HepG2 (cell line): ENCODE data around the gene RASIP1. TPM values are rescaled to one million over a fixed set of nuclear protein-coding genes. Genes with fewer than 3 reads are reported as not detected.

Source experiments
- ATAC-seq: fragments of 200-7000 bp; cut with Tn5 transposase; 3 replicates; pipeline ENCODE4 v1.9.1; 2020; ENCODE audit warnings: mild to moderate bottlenecking, moderate library complexity
- BruUV-seq: library from RNA; stranded (reverse); fragments of 400-500 nt; replicated peaks from 2 replicates; lab custom pipeline; 2021; lab: Mats Ljungman, UMichigan
- CTCF ChIA-PET: fragments of 300-600 bp; formaldehyde crosslinking; extraction: SDS; loops from one replicate; lab custom pipeline; 2021; ENCODE audit warnings: low total read pairs, inconsistent platforms, low intra/inter-chr PET ratio; lab: Yijun Ruan, JAX
- POLR2A ChIA-PET: fragments of 350-600 bp; sonication (Branson Sonifier 250); formaldehyde crosslinking; loops from one replicate; lab custom pipeline; 2020; ENCODE audit warnings: antibody characterized with exemption, inconsistent platforms; lab: Yijun Ruan, JAX
- DNase-seq: peaks from one replicate; pipeline ENCODE4 v3.0.0-alpha.2; 2015; ENCODE audit warnings: low spot score
- FAIRE-seq: peaks from 3 replicates; lab custom pipeline; 2011; peaks lifted over from hg19 to GRCh38; lab: Jason Lieb, UNC
- H2AFZ ChIP-seq: one replicate; pipeline ENCODE4 v1.6.1; 2011; ENCODE audit warnings: low read length, inconsistent platforms
- H3K27ac ChIP-seq: fragments of 300-600 bp; 3 replicates; pipeline ENCODE4 v1.8.0; 2011; ENCODE audit warnings: mixed run types, mild to moderate bottlenecking, mixed read lengths, low read length, inconsistent platforms; ENCODE audit not compliant: insufficient read depth; ENCODE audit errors: extremely low read length
- H3K27me3 ChIP-seq, 2 experiments: fragments of 200-600 bp in 1 of 2; 2 replicates in 1 of 2; 3 replicates in 1 of 2; pipeline versions ENCODE4 v1.6.0 to v1.8.0; 2011; ENCODE audit warnings: low read length in 2 of 2, mild to moderate bottlenecking in 2 of 2, moderate library complexity in 2 of 2, inconsistent platforms in 1 of 2; ENCODE audit not compliant: insufficient read depth in 2 of 2, control insufficient read depth in 1 of 2
- H3K36me3 ChIP-seq, 2 experiments: fragments of 200-600 bp in 1 of 2; replicated peaks in 1 of 2; 2 replicates in 1 of 2; 3 replicates in 1 of 2; pipeline versions ENCODE4 v1.5.1 to v1.8.0; 2011; ENCODE audit warnings: low read length in 2 of 2, inconsistent platforms in 1 of 2; ENCODE audit not compliant: insufficient read depth in 2 of 2, control insufficient read depth in 1 of 2
- H3K4me1 ChIP-seq: 2 replicates; pipeline ENCODE4 v1.5.1; 2012; ENCODE audit warnings: low read length, inconsistent platforms; ENCODE audit not compliant: insufficient read depth
- H3K4me2 ChIP-seq: 2 replicates; pipeline ENCODE4 v1.6.0; 2011; ENCODE audit warnings: low read depth, low read length, inconsistent platforms
- H3K4me3 ChIP-seq, 3 experiments: fragments of 200-600 bp in 1 of 3; sonication (generic), shearing (Covaris generic) in 1 of 3; replicated peaks in 1 of 3; 2 replicates each; pipeline ENCODE4 v1.5.1; 2011 to 2016; ENCODE audit warnings: low read length in 3 of 3, inconsistent platforms in 2 of 3, low read depth in 2 of 3, mild to moderate bottlenecking in 2 of 3, control low read depth in 1 of 3, mixed read lengths in 1 of 3; ENCODE audit not compliant: insufficient read depth in 1 of 3
- H3K79me2 ChIP-seq: one replicate; pipeline ENCODE4 v1.6.1; 2011; ENCODE audit warnings: low read length, inconsistent platforms; ENCODE audit not compliant: insufficient read depth
- H3K9ac ChIP-seq: 2 replicates; pipeline ENCODE4 v1.6.0; 2011; ENCODE audit warnings: mild to moderate bottlenecking, low read depth, low read length, inconsistent platforms; ENCODE audit not compliant: insufficient read depth
- H3K9me3 ChIP-seq: 2 replicates; pipeline ENCODE4 v1.5.1; 2012; ENCODE audit warnings: mild to moderate bottlenecking, low read length
- H4K20me1 ChIP-seq: 2 replicates; pipeline ENCODE4 v1.6.0; 2011; ENCODE audit warnings: inconsistent platforms, mild to moderate bottlenecking, low read length, moderate library complexity; ENCODE audit not compliant: insufficient read depth
- BHLHE40 ChIP-seq: IDR thresholded peaks from 2 replicates; pipeline ENCODE4 v1.6.1; 2011; ENCODE audit warnings: low read length, improper control_type of control experiment
- CEBPB ChIP-seq: IDR thresholded peaks from 2 replicates; pipeline ENCODE4 v1.6.1; 2011; ENCODE audit warnings: low read depth, low read length, improper control_type of control experiment, borderline replicate concordance
- IRF9 ChIP-seq: sonication (generic); formaldehyde crosslinking; IDR thresholded peaks from 2 replicates; pipeline ENCODE4 v1.8.0; 2022; ENCODE audit warnings: missing genetic modification reagents, mild to moderate bottlenecking, borderline replicate concordance
- SMARCE1 ChIP-seq: fragments of 450-650 bp; IDR thresholded peaks from 2 replicates; pipeline ENCODE4 v1.6.1; 2017; ENCODE audit warnings: borderline replicate concordance
- ZBTB37 ChIP-seq: sonication (generic); formaldehyde crosslinking; IDR thresholded peaks from 2 replicates; pipeline ENCODE4 v1.4.0; 2020; ENCODE audit warnings: mild to moderate bottlenecking, missing genetic modification reagents
- ZNF501 ChIP-seq: sonication (generic); formaldehyde crosslinking; IDR thresholded peaks from 2 replicates; pipeline ENCODE4 v1.5.1; 2020; ENCODE audit warnings: mild to moderate bottlenecking, moderate library complexity, missing genetic modification reagents
- ZNF749 ChIP-seq: sonication (generic); formaldehyde crosslinking; IDR thresholded peaks from 2 replicates; pipeline ENCODE4 v1.8.0; 2022; ENCODE audit warnings: mild to moderate bottlenecking, missing genetic modification reagents, moderate library complexity, borderline replicate concordance
- WGBS: methylation state at CpG from one replicate; pipeline ENCODE4 v1.1.6; 2017; ENCODE audit warnings: low lambda C conversion rate; 5-methylcytosine and 5-hydroxymethylcytosine counted together
- in situ Hi-C: cut with HindIII; loops from 2 replicates; pipeline ENCODE4 v1.10.0; 2017; ENCODE audit warnings: low pct_unique_long_range_greater_than_20kb; ENCODE audit not compliant: extremely low pct_ligation_motif_present
- intact Hi-C: fragments of 100-400 bp; cut with micrococcal nuclease; formaldehyde crosslinking; loops from one replicate; pipeline ENCODE4 v1.10.0; 2022; ENCODE audit not compliant: unreplicated experiment
- polyA plus RNA-seq, 8 experiments: library from polyadenylated mRNA; depleted of rRNA in 3 of 8; stranded (reverse) in 7 of 8; unstranded in 1 of 8; fragments of >200 nt; fragmentation: Illumina TruSeq in 4 of 8; extraction: Trizol in 4 of 8; gene quantifications; 2 replicates each; pipeline versions ENCODE4 v1.2.1 to v1.2.3, GENCODE V29; 2011 to 2016; ENCODE audit warnings: low read depth in 4 of 8, missing spikeins in 1 of 8, mixed read lengths in 1 of 8; ENCODE audit not compliant: insufficient read depth in 1 of 8
- total RNA-seq, 5 experiments: library from RNA; depleted of rRNA; stranded (reverse); fragments of >200 nt; fragmentation: Illumina TruSeq; extraction: Trizol; gene quantifications; 2 replicates each; pipeline ENCODE4 v1.2.3, GENCODE V29; 2016; ENCODE audit warnings: low read depth in 1 of 5
- TF ChIP-seq, protein P1 (sequence below): sonication (generic); formaldehyde crosslinking; IDR thresholded peaks from 2 replicates; pipeline ENCODE4 v1.4.0; 2020; ENCODE audit warnings: missing genetic modification reagents
- TF ChIP-seq, protein P2 (sequence below): fragments of 450-650 bp; IDR thresholded peaks from 2 replicates; pipeline ENCODE4 v1.6.1; 2016
- TF ChIP-seq, protein P3 (sequence below): IDR thresholded peaks from 2 replicates; pipeline ENCODE4 v1.6.1; 2012; ENCODE audit warnings: inconsistent platforms

Gene RASIP1
- total and polyA plus RNA-seq, 2 of the 13 experiments (the other 11 are each of a cell fraction or from before 2014, with no cell fraction given): 0.44 to 0.58 TPM

DNA sequence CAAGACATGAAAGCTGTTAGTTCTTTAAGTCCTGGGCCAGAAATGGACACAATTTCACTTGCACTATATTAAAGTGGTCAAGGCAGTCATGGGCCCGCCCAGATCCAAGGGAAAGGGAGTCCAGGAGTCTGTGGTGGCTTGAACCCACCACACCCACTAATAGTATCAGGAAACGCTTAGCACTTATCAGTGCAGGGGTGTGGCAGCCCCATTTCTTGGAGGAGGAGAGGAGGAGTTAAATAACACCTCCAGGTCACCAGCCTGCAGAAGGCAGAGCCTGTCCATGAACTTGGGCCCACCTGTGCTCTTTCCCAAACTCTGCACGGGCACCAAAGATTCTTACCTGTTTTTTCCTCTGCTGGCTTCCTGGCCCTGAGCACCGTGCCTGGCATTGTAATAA is 62.2 kb downstream of the RASIP1 start:
- no peak overlapping the region for H3K4me2 ChIP-seq
- H3K9me3 ChIP-seq: no peaks in the 10 kb centered on the region
- DNase-seq (no peak), ATAC-seq (no peak)
- POLR2A ChIA-PET: no interaction called here
- no peaks in the 10 kb centered on the region for H4K20me1 ChIP-seq
- no peak overlapping the region for H3K27ac ChIP-seq
- H3K79me2 ChIP-seq: no peaks in the 10 kb centered on the region
- H3K27me3 ChIP-seq: peaks cover 6 to 16% of the 10 kb centered on the region in 2 experiments; a peak in 4 of 5 replicates
- peaks cover 29% of the 10 kb centered on the region for H3K4me1 ChIP-seq
- TF ChIP-seq SMARCE1 (no peak), IRF9 (CRISPR knock-in tag) (no peak), ZNF501 (CRISPR knock-in tag) (no peak)
- TF ChIP-seq, all 625 proteins: peak for 0
- in situ Hi-C loops (loop anchor here (10.0 kb wide), 2 partner anchors 107 to 157 kb away; partner anchors contain the start of gene HSD17B14), intact Hi-C loops (loop anchor here (5.0 kb wide), 1 partner anchor 34 kb away; no protein-coding TSS in a partner anchor)
- no TSS peak for BruUV-seq
- Histone ChIP-seq H3K9ac (no peak overlapping the region), H3K4me3 (no peak overlapping the region), H3K36me3 (no peaks in the 10 kb centered on the region), H2AFZ (no peak overlapping the region)
- WGBS: 49% methylated on average over 4 of the region's 4 CpGs
- no peak for FAIRE-seq
- CTCF ChIA-PET: no interaction called here

GRCh38 chr19:48676887-48677286 is 63.5 kb downstream of the RASIP1 start:
- Histone ChIP-seq H3K9ac (no peak overlapping the region), H3K36me3 (no peaks in the 10 kb centered on the region), H3K27me3 (peaks cover 6 to 22% of the 10 kb centered on the region in 2 experiments; a peak in 4 of 5 replicates), H3K4me2 (no peak overlapping the region), H2AFZ (no peak overlapping the region), H3K4me3 (no peak overlapping the region), H3K27ac (no peak overlapping the region), H3K79me2 (no peaks in the 10 kb centered on the region), H4K20me1 (no peaks in the 10 kb centered on the region), H3K4me1 (peaks cover 28% of the 10 kb centered on the region), H3K9me3 (no peaks in the 10 kb centered on the region)
- POLR2A ChIA-PET: no interaction called here
- no peak for ATAC-seq
- BruUV-seq: no TSS peak
- TF ChIP-seq, protein P1, sequence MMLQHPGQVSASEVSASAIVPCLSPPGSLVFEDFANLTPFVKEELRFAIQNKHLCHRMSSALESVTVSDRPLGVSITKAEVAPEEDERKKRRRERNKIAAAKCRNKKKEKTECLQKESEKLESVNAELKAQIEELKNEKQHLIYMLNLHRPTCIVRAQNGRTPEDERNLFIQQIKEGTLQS (CRISPR knock-in tag): no peak
- no peak for TF ChIP-seq ZNF749 (CRISPR knock-in tag)
- TF ChIP-seq, protein P2, sequence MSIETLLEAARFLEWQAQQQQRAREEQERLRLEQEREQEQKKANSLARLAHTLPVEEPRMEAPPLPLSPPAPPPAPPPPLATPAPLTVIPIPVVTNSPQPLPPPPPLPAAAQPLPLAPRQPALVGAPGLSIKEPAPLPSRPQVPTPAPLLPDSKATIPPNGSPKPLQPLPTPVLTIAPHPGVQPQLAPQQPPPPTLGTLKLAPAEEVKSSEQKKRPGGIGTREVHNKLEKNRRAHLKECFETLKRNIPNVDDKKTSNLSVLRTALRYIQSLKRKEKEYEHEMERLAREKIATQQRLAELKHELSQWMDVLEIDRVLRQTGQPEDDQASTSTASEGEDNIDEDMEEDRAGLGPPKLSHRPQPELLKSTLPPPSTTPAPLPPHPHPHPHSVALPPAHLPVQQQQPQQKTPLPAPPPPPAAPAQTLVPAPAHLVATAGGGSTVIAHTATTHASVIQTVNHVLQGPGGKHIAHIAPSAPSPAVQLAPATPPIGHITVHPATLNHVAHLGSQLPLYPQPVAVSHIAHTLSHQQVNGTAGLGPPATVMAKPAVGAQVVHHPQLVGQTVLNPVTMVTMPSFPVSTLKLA: 0 out of 2 replicates have a peak, but pooled peaks have one; percentile 26
- TF ChIP-seq CEBPB: peak; percentile 32; the same call in 1 of the 2 replicates
- no peak for TF ChIP-seq ZBTB37 (CRISPR knock-in tag)
- TF ChIP-seq, protein P3, sequence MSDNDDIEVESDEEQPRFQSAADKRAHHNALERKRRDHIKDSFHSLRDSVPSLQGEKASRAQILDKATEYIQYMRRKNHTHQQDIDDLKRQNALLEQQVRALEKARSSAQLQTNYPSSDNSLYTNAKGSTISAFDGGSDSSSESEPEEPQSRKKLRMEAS: 0 out of 2 replicates have a peak, but pooled peaks have one; percentile 27
- 0 out of 2 replicates have a peak, but pooled peaks have one; percentile 12 for TF ChIP-seq BHLHE40
- intact Hi-C loops: loop anchor here (5.0 kb wide), 1 partner anchor 35 kb away; no protein-coding TSS in a partner anchor
- DNase-seq: no peak
- FAIRE-seq: no peak
- CTCF ChIA-PET: no interaction called here
- 15% methylated on average over 13 of the region's 13 CpGs for WGBS
- in situ Hi-C loops: loop anchor here (10.0 kb wide), 2 partner anchors 108 to 158 kb away; partner anchors contain the start of gene HSD17B14
